Measurements from ENCODE around the gene AFG1L.
"Not testable (repeated sequence)": the region's sequence is repeated elsewhere in the genome, so short reads cannot be mapped to it uniquely, and the experiment has no call there.

The AFG1L gene

GRCh38 chr6:108291091-108291490 is 3.8 kb upstream of the AFG1L start:
- DNase-seq = no peak

- DNase-seq = not testable (repeated sequence)
These were observed 2.3 kb upstream of the AFG1L start for GRCh38 chr6:108292561-108292960.

- DNase-seq = no peak
These were observed 1.1 kb upstream of the AFG1L start for GRCh38 chr6:108293527-108294296.

DNA sequence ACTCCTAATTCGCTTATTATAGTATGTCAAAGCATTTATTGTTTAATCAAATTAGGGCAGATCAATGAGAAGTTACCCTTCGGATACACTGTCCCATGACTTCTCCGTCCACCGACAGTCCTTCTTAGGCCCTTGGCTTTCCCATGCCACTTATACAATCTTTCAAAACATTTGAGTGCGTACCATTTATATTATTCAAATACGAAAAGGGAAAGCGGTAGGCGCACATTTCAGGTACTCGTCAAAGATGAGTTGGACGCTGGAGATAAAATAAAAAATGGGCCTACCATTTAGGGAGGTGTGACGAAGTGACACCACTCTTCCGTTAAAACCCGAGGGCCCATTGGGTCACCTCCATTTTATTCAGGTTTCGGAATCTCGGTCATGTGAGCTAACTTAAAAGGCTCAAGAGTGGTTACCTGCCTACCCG is 542 bp upstream of the AFG1L start:
- no peak for DNase-seq

- no peak for DNase-seq
These were observed 822 bp downstream of the AFG1L start for GRCh38 chr6:108295676-108296075.

- no peak for DNase-seq
These were observed 7.5 kb downstream of the AFG1L start for GRCh38 chr6:108302386-108302785.

DNA sequence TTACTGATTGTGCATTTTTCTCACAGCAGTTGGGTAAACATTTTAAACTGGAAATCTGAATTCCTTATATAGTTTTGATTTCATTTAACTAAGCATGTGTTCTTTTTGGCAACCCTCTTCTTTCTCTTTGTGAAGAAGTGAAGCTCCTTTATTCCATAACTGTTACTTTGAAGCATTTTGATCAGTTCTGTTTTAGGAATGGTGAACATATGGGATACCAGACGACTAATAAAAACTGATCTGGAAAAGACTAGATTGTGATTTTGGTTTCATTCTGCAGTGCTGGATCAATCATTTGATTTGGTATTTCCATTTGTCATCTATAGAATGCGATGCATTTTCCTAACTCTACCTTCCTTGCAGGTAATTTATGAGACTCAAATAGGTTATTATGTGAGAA is 9.8 kb downstream of the AFG1L start:
- DNase-seq = no peak

DNA sequence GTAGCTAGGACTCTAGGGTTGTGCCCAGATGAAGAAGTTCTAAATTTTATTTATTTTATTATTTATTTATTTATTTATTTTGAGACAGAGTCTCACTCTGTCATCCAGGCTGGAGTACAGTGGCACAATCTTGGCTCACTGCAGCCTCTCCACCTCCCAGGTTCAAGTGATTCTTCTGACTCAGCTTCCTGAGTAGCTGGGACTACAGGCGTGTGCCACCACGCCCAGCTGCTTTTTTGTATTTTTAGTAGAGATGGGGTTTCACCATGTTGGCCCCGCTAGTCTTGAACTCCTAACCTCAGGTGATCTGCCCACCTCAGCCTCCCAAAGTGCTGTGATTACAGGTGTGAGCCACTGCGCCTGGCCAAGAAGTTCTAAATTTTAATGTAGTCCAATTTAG is 13.8 kb downstream of the AFG1L start:
- not testable (repeated sequence) for DNase-seq

DNA sequence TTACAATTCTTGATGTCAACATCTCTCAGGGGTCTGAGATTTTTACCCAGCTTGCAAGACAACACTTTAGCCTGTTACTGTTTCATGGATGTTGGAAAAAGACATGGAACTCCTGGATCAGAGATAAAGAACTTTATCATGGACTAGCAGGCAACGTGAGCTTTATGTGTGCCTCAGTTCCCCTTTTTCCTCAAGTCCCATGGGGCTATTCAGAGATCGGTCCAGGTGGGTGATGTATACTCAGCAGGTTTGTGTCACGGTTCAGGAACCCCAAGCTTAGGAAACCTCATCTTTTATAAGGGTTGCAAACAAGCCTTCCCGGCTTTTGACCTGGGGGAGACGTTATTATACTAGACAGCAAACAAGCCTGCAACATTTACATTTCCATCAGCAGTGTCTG is 15.0 kb downstream of the AFG1L start:
- DNase-seq = no peak

- DNase-seq = no peak
These were observed 17.8 kb downstream of the AFG1L start for GRCh38 chr6:108312605-108313004.

- no peak for DNase-seq
These were observed 26.4 kb downstream of the AFG1L start for GRCh38 chr6:108321253-108321747.

DNA sequence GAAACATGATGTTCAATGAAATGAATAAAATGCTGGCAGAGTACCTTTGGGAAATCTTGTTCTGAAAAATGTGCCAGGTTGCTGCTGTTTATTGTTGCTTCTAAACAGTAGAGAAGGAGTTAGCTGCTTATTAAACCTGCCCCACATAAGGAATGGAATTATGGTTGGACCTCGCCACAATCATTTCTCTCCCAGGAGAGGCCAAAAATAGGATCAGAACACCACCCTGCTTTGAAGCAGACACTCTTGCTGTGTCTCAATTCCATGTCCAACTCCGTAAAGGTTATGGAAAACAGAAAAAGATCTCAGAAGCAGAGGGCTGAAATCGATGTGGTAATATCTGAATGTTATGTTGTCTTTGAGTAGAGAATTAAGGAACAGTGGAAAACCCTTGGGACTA is 27.9 kb downstream of the AFG1L start:
- no peak for DNase-seq

DNA sequence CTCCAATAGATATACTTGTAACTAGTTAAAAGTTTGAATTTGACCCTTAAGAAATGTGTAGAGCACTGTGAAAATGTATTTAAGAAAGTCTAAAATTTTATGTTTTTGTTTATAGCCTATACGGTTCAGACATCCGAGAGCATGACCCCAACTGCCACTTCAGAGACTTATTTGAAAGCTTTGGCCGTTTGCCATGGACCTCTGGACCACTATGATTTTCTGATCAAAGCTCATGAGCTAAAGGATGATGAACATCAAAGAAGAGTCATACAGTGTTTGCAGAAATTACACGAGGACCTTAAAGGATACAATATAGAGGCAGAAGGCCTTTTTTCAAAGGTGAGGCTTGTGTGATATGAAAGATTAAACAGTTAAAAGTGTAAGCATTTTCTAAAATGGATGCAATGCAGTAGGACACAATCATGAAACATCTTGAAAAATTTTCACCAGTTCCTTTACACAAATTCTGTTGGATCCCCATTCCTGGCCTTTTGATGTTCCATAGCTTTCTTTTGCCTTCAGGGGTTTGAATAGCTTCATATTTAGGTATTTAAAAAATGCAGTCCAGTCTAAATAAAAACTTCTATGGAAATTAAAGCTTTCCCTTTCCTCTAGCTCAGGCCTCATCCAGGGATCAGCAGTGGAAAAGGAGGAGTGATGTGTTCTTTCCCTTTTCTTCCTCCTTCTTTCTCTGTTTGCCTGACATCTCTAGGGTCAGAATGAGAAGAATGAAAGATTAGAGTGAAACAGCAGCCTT is 29.0 kb downstream of the AFG1L start:
- no peak for DNase-seq

GRCh38 chr6:108330221-108330785 is 35.4 kb downstream of the AFG1L start:
- DNase-seq = not testable (repeated sequence)

DNA sequence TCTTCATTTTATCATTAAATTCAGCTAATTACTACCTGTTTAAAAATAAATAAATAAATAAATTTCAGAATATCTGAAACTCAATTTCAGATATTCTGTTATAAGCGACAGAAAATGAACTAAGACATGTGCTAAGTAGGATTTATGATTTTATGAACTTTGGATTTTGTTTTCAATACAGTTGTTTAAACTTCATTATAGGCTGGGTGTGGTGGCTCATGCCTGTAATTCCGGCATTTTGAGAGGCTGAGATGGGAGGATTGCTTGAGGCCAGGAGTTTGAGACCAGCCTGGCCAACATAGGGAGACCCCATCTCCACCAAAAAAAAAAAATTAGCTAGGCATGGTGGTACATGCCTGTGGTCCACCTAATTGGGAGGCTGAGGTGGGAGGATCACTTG is 36.0 kb downstream of the AFG1L start:
- DNase-seq = no peak

- DNase-seq = no peak
These were observed 37.1 kb downstream of the AFG1L start for GRCh38 chr6:108331982-108332381.

DNA sequence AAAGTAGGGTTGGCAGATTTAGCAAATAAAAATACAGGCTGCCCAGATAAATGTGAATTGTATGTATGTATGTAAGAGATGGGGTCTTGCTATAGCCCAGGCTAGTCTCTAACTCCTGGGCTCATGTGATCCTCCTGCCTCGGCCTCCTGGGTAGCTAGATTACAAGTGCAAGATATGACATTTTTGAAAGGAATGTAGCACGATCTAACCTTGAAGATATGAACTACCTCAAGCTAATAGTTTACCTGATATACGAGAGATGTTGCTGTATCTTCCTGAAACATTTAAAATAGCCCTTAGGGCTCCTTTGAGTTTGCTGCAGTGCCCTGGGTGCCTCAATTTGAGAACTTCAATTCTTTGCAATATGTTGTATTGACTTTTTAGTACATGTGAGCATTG is 42.1 kb downstream of the AFG1L start:
- DNase-seq = no peak

DNA sequence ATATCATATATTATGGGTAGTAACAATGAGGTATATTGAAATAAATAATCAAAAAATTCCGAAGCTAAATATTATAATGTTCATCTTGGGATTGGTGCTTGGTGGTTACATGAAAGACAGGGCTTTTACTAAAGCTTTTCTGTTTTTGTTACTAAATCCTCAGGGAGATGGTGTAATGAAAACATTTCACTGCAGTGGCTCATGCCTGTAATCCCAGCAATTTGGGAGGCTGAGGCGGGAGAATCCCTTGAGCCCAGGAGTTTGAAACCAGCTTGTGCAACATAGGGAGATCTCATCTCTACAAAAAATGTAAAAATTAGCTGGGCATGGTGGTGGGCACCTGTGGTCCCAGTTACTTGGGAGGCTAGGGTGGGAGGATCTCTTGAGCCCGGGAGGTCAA is 42.9 kb downstream of the AFG1L start:
- DNase-seq = no peak

DNA sequence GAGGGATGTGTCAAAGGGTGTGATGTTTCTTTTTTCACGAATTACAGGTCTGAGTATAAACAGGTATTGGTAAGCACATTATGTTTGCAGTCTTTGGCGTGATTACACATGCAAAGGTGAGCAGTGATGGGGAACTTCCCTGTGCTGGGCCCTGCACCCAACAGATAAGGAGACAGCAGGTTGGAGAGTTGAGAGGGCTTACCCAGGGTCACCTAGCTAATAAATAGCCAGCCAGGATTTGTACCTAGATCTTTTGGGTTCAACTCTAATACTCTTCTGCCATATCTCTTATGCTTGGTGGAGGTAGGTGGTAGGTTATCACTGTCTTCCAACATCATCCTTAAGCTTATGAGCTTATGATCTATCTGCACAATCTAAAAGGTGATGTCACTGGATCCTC is 46.5 kb downstream of the AFG1L start:
- DNase-seq = no peak

GRCh38 chr6:108343894-108344293 is 49.0 kb downstream of the AFG1L start:
- DNase-seq = no peak

- DNase-seq = no peak
These were observed 53.9 kb downstream of the AFG1L start for GRCh38 chr6:108348655-108349349.

DNA sequence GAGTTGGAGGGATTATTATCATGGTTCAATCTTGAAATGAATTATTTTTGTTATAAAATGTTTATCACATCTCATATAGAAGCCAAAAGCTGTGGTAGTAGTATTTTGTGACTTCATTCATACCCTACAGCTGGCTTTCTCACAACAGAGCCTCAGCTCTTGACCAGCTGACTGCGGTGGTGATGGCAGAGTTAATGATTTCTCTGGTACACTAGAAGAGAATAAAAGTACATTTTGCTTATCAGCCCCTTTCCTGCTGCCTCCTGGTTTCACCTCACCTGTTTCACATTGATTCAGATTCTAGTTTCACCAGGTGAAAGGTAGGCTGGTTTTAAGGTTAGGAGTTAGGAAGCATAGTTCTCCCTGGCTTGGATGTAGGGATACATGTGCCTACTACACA is 55.7 kb downstream of the AFG1L start:
- DNase-seq = no peak

DNA sequence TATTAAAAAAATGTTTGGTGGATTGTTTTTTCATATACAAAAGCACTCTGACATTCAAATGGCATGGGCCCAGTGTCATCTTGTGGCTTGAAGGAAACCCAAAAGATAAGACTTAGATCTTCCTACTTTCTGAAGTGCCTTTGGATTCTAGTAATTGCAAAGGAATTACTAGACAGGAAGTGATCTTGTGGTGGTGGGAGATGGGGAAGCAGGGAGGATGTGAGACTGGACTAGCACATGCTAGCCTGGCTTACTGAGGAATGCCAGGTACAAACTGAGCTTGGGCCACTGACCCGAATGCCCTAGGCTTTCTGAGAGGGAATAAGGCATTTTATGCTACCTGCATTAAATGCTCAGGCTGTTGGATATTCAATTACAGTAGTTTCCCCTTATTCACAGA is 59.0 kb downstream of the AFG1L start:
- no peak for DNase-seq

All from stimulated activated CD8-positive, alpha-beta memory T cell treated with anti-CD3 and anti-CD28 coated beads, Interleukin-4, amount 100 ng/mL, for 48 hours (primary cell).